ENCODE results near the gene CAP2. TPM values are rescaled to one million over a fixed set of nuclear protein-coding genes. Genes with fewer than 3 reads are reported as not detected.

The CAP2 gene
- total RNA-seq, 1 experiment from 2014 or later, result 37.0 TPM

GRCh38 chr6:17552861-17553260 is 159.5 kb downstream of the CAP2 start:
- no peaks in the 10 kb centered on the region; the same call in 1 of the 2 replicates for H3K36me3 ChIP-seq (ENCODE audit: control insufficient read depth, insufficient read depth, low read length)
- intact Hi-C loops (cut with micrococcal nuclease; ENCODE audit: unreplicated experiment), result no loop called here
- POLR2A ChIA-PET, result no interaction called here
- in situ Hi-C loops (cut with HindIII; ENCODE audit: low pct_unique_long_range_greater_than_20kb, low sequenced_read_pairs), result no loop called here
- no peaks in the 10 kb centered on the region for H3K4me1 ChIP-seq (ENCODE audit: control insufficient read depth, insufficient read depth, low read length)
- no peak overlapping the region for H3K4me3 ChIP-seq (ENCODE audit: low read depth in 2 of 2, low read length in 2 of 2)
- H3K27me3 ChIP-seq (ENCODE audit: control insufficient read depth, insufficient read depth, low read length), result no peaks in the 10 kb centered on the region
- CTCF ChIA-PET, result no interaction called here
- no TSS peak for BruUV-seq (replicated peaks)
- no peak for TF ChIP-seq REST (IDR thresholded peaks at IDR 0.05; ENCODE audit: insufficient read depth in 1 of 2, low read depth in 2 of 2, low read length in 1 of 2)
- no peak for TF ChIP-seq SIN3A (IDR thresholded peaks at IDR 0.05; ENCODE audit: borderline replicate concordance, insufficient read depth, low read depth, low read length)
- TF ChIP-seq, protein P1, sequence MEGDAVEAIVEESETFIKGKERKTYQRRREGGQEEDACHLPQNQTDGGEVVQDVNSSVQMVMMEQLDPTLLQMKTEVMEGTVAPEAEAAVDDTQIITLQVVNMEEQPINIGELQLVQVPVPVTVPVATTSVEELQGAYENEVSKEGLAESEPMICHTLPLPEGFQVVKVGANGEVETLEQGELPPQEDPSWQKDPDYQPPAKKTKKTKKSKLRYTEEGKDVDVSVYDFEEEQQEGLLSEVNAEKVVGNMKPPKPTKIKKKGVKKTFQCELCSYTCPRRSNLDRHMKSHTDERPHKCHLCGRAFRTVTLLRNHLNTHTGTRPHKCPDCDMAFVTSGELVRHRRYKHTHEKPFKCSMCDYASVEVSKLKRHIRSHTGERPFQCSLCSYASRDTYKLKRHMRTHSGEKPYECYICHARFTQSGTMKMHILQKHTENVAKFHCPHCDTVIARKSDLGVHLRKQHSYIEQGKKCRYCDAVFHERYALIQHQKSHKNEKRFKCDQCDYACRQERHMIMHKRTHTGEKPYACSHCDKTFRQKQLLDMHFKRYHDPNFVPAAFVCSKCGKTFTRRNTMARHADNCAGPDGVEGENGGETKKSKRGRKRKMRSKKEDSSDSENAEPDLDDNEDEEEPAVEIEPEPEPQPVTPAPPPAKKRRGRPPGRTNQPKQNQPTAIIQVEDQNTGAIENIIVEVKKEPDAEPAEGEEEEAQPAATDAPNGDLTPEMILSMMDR (IDR thresholded peaks at IDR 0.05), result no peak
- no peak for TF ChIP-seq TCF7L2 (IDR thresholded peaks at IDR 0.05; ENCODE audit: low read depth, low read length)
- no peak for TF ChIP-seq POLR2AphosphoS5 (IDR thresholded peaks at IDR 0.05; ENCODE audit: low read depth, low read length)
- no peaks in the 10 kb centered on the region for H3K9me3 ChIP-seq (ENCODE audit: control insufficient read depth, insufficient read depth, low read depth, low read length)
- no peak for ATAC-seq
- no peak for DNase-seq (ENCODE audit: low read depth, low spot score)
- H3K27ac ChIP-seq (ENCODE audit: low read length), result no peak overlapping the region

DNA sequence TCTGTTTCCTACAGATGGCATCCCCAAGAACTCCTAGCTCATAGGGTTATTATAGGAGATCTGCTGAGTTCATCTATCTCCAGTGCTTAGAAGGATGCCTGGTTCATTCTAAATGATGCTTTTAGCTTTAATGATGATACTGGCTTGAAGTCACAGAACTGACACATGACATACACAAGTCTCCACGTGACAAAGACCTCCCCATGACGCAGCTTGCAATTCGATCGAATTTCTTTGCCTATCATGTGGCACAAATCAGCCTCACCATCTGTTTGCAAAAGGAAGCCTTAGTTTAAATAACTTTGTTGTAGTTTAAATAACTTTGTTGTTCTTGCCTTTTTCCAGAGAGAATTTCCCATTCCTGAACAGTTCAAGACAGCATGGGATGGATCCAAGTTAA is 162.6 kb downstream of the CAP2 start:
- ChIA-PET POLR2A (no interaction called here), CTCF (no interaction called here)
- in situ Hi-C loops (cut with HindIII; ENCODE audit: low pct_unique_long_range_greater_than_20kb, low sequenced_read_pairs) (no loop called here), intact Hi-C loops (cut with micrococcal nuclease; ENCODE audit: unreplicated experiment) (no loop called here)
- Histone ChIP-seq H3K27ac (ENCODE audit: low read length) (no peak overlapping the region), H3K27me3 (ENCODE audit: control insufficient read depth, insufficient read depth, low read length) (no peaks in the 10 kb centered on the region), H3K4me3 (ENCODE audit: low read depth in 2 of 2, low read length in 2 of 2) (no peak overlapping the region), H3K36me3 (ENCODE audit: control insufficient read depth, insufficient read depth, low read length) (no peaks in the 10 kb centered on the region; the same call in 1 of the 2 replicates), H3K4me1 (ENCODE audit: control insufficient read depth, insufficient read depth, low read length) (no peaks in the 10 kb centered on the region), H3K9me3 (ENCODE audit: control insufficient read depth, insufficient read depth, low read depth, low read length) (no peaks in the 10 kb centered on the region)
- no TSS peak for BruUV-seq (replicated peaks)
- TF ChIP-seq, protein P1 (IDR thresholded peaks at IDR 0.05), result no peak
- TF ChIP-seq TCF7L2 (IDR thresholded peaks at IDR 0.05; ENCODE audit: low read depth, low read length) (no peak), SIN3A (IDR thresholded peaks at IDR 0.05; ENCODE audit: borderline replicate concordance, insufficient read depth, low read depth, low read length) (no peak), POLR2AphosphoS5 (IDR thresholded peaks at IDR 0.05; ENCODE audit: low read depth, low read length) (no peak), REST (IDR thresholded peaks at IDR 0.05; ENCODE audit: insufficient read depth in 1 of 2, low read depth in 2 of 2, low read length in 1 of 2) (no peak)
- DNase-seq (ENCODE audit: low read depth, low spot score) (no peak), ATAC-seq (no peak)
